Measurements from ENCODE around the gene XRCC6. TPM values are rescaled to one million over a fixed set of nuclear protein-coding genes. Genes with fewer than 3 reads are reported as not detected.
"Not testable (repeated sequence)": the region's sequence is repeated elsewhere in the genome, so short reads cannot be mapped to it uniquely, and the experiment has no call there.

The XRCC6 gene
- 369 TPM for polyA plus RNA-seq (ENCODE audit: insufficient read length)
- long read RNA-seq, donor 1, transcript XRCC6-201 (12 exons, 2,709 nt), result minor isoform, 18 of 197 reads
- long read RNA-seq, donor 1, transcript XRCC6-202 (13 exons, 2,296 nt), result major isoform, 70 of 197 reads
- long read RNA-seq, donor 1, partial matches to known transcripts, result 95 of 197 reads
- long read RNA-seq, donor 1, other reads (novel, unspliced or antisense), result 10 of 197 reads
- long read RNA-seq, donor 2, transcript XRCC6-201 (12 exons, 2,709 nt), result minor isoform, 12 of 142 reads
- long read RNA-seq, donor 2, transcript XRCC6-202 (13 exons, 2,296 nt), result major isoform, 91 of 142 reads
- long read RNA-seq, donor 2, partial matches to known transcripts, result 33 of 142 reads
- long read RNA-seq, donor 2, other reads (novel, unspliced or antisense), result 5 of 142 reads
- long read RNA-seq, donor 3, transcript XRCC6-201 (12 exons, 2,709 nt), result minor isoform, 11 of 94 reads
- long read RNA-seq, donor 3, transcript XRCC6-202 (13 exons, 2,296 nt), result major isoform, 48 of 94 reads
- long read RNA-seq, donor 3, partial matches to known transcripts, result 27 of 94 reads
- long read RNA-seq, donor 3, other reads (novel, unspliced or antisense), result 7 of 94 reads
- long read RNA-seq, donor 4, partial matches to known transcripts, result 23 of 26 reads
- long read RNA-seq, donor 4, other reads (novel, unspliced or antisense), result 0 of 26 reads
- long read RNA-seq, donor 5, transcript XRCC6-201 (12 exons, 2,709 nt), result minor isoform, 39 of 260 reads
- long read RNA-seq, donor 5, transcript XRCC6-202 (13 exons, 2,296 nt), result major isoform, 130 of 260 reads
- long read RNA-seq, donor 5, partial matches to known transcripts, result 72 of 260 reads
- long read RNA-seq, donor 5, other reads (novel, unspliced or antisense), result 16 of 260 reads
- long read RNA-seq, donor 6, transcript XRCC6-202 (13 exons, 2,296 nt), result major isoform, 77 of 175 reads
- long read RNA-seq, donor 6, transcript XRCC6-201 (12 exons, 2,709 nt), result minor isoform, 6 of 175 reads
- long read RNA-seq, donor 6, partial matches to known transcripts, result 78 of 175 reads
- long read RNA-seq, donor 6, other reads (novel, unspliced or antisense), result 11 of 175 reads
- long read RNA-seq, donor 7, transcript XRCC6-201 (12 exons, 2,709 nt), result minor isoform, 20 of 253 reads
- long read RNA-seq, donor 7, transcript XRCC6-202 (13 exons, 2,296 nt), result major isoform, 118 of 253 reads
- long read RNA-seq, donor 7, partial matches to known transcripts, result 89 of 253 reads
- long read RNA-seq, donor 7, other reads (novel, unspliced or antisense), result 22 of 253 reads
- long read RNA-seq, donor 8, transcript XRCC6-202 (13 exons, 2,296 nt), result major isoform, 40 of 184 reads
- long read RNA-seq, donor 8, transcript XRCC6-201 (12 exons, 2,709 nt), result minor isoform, 8 of 184 reads
- long read RNA-seq, donor 8, partial matches to known transcripts, result 40 of 184 reads
- long read RNA-seq, donor 8, other reads (novel, unspliced or antisense), result 95 of 184 reads

DNA sequence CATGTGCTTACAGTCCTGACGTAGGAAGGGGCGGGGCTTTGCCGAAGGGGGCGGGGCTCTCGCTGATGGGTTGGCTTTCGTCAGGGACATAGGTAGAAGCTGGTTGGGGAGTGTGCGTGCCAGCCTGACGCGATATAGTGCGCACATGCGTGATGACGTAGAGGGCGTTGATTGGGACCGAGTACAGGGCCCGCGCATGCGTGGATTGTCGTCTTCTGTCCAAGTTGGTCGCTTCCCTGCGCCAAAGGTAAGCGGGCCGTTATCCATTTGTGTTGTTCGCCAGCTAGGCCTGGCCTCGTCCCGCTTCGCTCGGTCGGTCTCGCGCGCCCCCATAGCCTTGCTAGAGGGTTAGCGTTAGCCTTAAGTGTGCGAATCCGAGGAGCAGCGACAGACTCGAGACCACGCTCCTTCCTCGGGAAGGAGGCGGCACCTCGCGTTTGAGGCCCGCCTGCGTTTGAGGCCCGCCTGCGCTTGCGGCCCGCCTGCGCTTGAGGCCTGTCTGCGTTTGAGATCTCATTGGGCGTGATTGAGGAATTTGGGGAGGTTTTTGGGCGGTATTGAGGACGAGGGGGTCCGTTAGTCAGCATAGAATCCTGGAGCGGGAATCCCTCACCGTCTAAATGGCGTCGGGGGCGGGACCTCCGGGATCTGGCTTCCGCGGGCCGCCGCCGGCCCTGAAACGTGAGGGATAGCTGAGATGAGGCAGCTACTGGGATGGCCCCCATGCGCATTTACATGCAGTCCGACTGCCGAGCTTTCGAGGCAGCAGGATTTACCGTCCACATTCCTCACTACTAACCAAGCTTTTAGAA, at the start of gene XRCC6:
Gene XRCC6 (plus strand): TSS at position 197 of the 812 bp plus-strand sequence. CDS start 710 bp downstream, outside the sequence.
- DNase-seq, result peak; percentile 99

DNA sequence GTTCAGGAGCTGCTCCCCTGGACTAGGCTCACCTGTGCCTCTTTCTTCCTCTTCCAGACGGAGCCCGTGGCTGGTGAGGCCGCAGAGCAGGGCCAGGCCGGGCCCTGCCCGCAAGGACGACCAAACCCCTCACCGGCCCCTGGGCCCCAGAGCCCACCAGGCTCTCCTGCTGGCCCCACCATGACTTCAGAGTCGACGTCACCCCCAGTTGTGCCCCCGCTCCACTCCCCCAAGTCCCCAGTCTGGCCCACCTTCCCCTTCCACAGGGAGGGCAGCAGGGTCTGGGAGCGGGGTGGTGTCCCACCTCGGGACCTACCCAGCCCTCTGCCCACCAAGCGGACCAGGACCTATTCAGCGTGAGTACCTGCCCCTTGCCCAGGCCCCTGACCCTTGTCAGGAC, 49.3 kb upstream of the XRCC6 start:
- DNase-seq, result no peak

DNA sequence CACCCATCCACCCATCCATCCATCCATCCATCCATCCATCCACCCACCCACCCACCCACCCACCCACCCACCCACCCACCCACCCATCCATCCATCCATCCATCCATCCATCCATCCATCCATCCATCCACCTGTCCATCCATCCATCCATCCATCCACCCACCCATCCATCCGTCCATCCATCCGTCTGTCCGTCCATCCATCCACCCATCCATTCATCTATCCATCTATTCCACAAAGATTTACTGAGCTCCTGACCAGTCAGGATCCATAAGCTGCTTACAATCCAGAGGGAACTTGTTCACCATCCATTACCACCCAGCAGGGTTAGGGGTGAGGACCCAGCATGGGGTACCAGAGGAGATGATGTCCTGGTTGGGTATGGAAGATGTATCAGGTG, 48.8 kb upstream of the XRCC6 start:
- not testable (repeated sequence) for DNase-seq

- DNase-seq, result no peak
Observed at GRCh38 chr22:41573677-41574076, 47.4 kb upstream of the XRCC6 start.

GRCh38 chr22:41574847-41575381, 46.2 kb upstream of the XRCC6 start:
- no peak for DNase-seq

GRCh38 chr22:41575533-41575932, 45.6 kb upstream of the XRCC6 start:
- DNase-seq, result no peak

DNA sequence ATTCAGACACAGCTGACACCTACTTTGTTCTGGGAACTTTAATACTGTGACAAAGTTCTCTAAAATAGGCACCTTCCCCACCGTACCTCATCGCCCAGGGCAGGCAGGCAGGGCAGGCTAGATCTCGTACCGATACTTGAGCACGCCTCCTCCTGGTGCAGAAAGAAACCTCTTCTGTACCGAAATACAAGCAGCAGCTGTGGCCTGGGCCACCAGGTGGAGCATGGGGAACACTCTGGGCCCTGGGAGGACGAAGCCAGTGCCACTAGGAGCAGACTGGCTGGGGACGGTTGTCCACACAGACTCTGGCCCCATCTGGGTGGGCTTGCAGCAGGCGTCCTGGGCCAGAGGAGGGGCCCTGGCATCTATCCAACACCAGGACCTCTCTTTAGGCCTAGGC, 44.2 kb upstream of the XRCC6 start:
- DNase-seq, result no peak

DNA sequence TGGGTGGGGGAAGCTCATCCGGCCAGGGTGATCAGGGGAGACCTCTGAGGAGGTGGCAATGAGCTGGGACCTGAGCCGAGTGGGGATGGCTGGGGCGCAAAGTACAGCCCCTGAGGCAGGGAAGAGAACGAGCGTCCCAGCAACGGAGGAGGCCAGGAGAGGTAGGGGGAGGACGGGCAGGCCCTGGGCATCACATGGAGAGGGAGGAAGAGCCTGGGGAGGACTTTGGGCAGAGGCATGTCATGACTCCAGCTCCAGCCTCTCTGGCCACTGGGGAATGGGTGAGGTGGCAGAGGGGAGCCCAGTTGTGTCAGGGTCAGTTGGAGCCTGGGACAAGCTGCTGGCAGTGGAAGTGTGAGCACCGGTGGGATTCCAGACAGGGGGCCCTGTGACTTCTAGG, 43.0 kb upstream of the XRCC6 start:
- DNase-seq, result no peak

DNA sequence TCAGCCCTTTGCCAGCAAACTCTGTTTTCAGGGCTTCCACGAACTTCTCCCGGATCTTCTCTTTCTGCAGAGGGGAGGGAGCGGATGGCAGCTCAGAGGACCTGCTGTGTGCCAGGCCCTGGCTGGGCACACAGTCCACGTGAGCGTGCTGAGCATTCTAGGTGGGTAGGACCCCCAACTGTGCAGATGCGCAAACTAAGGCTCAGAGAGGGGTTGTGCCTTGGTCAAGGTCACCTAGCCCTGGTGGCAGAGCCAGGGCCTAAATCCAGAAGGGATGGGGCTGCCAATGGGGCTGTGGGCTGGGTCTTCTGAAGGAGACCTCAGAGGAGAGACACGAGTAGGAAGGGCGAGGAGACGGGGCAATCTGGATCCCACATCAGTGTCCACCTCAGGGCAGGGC, 42.3 kb upstream of the XRCC6 start:
- no peak for DNase-seq

DNA sequence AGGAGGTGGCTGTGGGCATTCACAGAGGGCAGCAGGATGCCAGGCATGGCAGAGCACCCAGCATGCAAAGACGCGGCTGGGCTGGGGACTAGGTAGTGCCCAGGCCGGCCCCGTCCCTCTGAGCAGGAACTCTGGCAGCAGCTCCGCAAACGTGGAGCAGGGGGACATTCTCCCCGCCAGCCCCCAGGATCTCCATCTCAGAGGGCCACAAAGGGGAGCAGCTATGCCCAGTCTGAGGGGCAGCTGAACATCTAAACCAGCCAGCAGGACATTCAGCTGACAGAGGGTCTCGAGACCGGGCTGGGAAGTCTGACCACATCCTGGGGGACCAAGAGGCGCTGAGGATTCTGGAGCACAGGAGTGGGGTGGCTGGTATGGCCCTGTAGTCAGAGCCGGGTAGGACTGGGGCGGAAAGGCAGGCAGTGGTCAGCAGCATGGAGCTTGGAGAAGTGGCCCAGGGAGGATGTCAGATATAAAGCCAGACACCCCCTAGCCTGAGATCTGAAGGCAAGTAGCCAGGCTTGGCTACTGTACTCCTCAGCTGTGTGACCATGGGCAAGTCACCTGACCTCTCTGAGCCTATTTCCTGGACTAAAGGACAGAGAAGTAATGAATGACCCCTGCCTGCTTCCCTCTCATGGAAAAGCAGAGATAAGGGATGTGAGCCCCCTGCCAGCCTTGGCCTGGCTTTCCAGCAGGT, 41.6 kb upstream of the XRCC6 start:
- no peak for DNase-seq

DNA sequence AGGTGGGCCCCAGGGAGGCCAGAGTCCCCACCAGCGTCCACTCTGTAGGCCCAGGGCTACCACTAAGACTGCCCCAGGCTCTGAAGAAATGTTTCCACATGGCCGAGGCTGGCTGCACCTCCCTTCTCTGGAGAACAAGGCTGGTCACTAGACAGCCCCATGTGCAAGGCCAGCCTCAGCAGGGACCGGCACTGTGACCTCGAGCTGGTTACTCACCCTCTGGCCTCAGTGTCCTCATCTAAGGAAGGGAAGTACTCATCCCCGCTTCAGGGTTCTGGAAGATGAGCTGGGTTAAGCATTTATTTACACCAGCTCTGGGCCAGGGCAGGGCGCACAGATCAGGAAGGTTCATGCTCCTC, 41.1 kb upstream of the XRCC6 start:
- no peak for DNase-seq

GRCh38 chr22:41582694-41583093, 38.4 kb upstream of the XRCC6 start:
- DNase-seq, result no peak

DNA sequence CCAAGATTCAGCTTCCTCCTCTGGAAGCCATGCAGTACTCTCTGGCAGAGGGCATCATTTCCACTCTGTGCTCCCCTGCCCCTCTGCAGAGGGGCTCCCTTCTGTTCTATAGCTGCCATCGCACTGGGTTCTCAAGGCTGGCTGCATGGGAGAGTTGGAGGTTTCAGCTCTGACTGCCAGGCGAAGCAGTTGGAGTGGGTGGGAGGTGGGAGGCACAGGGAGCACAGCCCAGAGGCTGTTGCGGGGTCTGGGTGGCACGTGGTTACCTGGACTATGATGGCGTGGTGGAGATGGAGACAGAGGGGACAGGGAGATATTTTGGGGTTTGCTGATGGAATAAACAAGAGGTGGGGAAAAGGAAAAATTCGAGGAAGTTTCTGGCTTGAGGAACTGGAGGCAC, 36.2 kb upstream of the XRCC6 start:
- DNase-seq, result no peak

DNA sequence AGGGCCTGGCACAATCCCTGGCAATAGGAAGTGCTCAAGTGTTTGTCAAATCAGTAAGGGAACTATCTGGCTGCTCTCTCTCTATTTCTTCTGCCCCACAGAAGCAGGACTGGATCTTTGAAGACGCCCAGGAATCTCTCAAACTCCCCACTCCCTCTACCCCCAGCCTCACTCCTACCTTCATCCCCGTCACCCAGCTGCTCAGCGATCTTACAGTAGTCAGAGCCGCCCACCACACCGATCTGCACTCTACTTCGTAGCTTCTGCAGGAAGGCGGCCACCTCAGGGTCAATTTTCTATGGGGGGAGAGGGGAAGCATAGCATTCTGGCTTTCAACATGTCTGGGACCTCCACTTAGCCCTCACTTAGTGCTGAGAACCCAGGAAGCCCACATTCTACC, 35.2 kb upstream of the XRCC6 start:
- DNase-seq, result no peak

DNA sequence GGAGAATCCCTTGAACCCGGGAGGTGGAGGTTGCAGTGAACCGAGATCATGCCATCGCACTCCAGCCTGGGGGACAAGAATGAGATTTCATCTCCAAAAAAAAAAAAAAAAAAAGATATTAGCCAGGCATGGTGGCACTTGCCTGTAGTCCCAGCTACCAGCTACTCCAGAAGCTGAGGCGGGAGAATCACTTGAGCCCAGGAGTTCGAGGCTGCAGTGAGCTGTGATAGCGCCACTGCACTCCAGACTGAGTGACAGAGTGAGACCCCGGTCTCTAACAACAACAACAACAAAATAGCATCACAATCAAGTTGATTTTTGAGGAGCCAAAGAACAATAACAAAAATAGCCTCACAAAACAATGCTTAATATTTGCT, 33.8 kb upstream of the XRCC6 start:
- DNase-seq, result no peak

DNA sequence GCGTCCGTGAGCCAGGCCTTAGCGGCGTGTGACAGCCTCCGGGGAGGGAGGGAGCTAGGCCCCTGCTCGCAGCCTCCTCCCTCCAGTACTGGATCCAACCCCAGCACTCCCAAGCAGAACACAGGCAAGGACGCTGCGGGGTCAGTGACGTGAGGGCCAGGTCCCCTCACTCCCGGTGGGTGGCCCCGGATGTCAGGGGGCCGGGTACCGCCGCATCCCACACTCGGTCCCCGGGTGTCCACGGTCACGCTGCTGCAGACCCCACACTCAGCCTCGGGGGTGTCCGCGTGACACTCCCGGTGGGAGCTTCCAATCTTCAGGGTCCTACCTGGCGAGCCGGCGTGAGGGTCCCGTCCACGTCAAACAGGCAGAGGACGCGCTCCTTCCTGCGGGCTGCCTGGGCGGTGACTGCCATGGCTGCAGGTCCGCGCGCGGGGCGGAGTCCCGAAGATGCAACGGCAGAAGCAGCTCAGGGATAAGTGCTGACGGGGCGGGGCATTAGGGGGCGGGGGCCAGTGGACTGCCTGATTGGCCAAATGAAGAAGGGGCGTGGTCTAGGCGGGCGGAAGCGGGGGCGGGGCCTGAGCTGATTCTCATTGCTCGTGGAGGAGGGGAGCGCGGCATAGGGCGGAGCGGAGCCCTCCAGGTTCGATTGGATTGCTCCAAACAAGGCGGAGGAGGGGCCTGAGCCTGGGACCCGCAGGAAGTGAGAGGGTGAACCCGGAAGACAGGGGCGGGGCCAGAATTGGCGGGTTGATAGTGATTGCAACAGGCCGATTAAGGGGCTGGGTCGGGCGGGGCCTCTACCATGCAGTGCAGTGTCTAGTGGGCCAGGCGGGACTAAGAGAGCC, 31.5 kb upstream of the XRCC6 start, which contains the start of gene PMM1:
Gene PMM1 (minus strand): TSS at position 450 of the 851 bp plus-strand sequence. CDS start 35 bp downstream, at position 415.
- DNase-seq, result peak; percentile 100

GRCh38 chr22:41593336-41593960, 27.6 kb upstream of the XRCC6 start:
- DNase-seq, result not testable (repeated sequence)

GRCh38 chr22:41595703-41596102, 25.4 kb upstream of the XRCC6 start:
- DNase-seq, result no peak

Measured in left kidney (tissue), 8 donors.